GM12892 (cell line): ENCODE results near the gene ZNF135.

Experiments
- POLR2A ChIP-seq: IDR thresholded peaks from 2 replicates; pipeline ENCODE4 v1.6.1; 2011; ENCODE audit warnings: low read depth, low read length, control low read depth
- POLR2AphosphoS5 ChIP-seq: IDR thresholded peaks from 2 replicates; pipeline ENCODE4 v1.6.1; 2011; ENCODE audit warnings: low read depth, low read length, control low read depth
- TAF1 ChIP-seq: IDR thresholded peaks from 2 replicates; pipeline ENCODE4 v1.6.1; 2011; ENCODE audit warnings: low read depth, mild to moderate bottlenecking, control low read depth, low read length, borderline replicate concordance

GRCh38 chr19:58118979-58119733 lies 60.1 kb downstream of the ZNF135 start:
- TF ChIP-seq POLR2A (no peak), POLR2AphosphoS5 (no peak), TAF1 (no peak)
